Naive B cell (primary cell): Measurements from ENCODE around the gene PCNX4. TPM values are rescaled to one million over a fixed set of nuclear protein-coding genes. Genes with fewer than 3 reads are reported as not detected.

Experiments
- ATAC-seq, 2 donors: fragments of 150-1000 bp; cut with Tn5 transposase; 2 replicates each; pipeline ENCODE4 v1.10.0; 2021; ENCODE audit warnings: low read depth in 2 of 2, mild to moderate bottlenecking in 2 of 2, moderate library complexity in 2 of 2
- DNase-seq: peaks from one replicate; pipeline ENCODE4 v3.0.0; 2022
- H3K27ac Mint-ChIP-seq, 6 donors: one replicate each; pipeline ENCODE4 v1.8.0; 2020 to 2022; ENCODE audit warnings: mild to moderate bottlenecking in 6 of 6, mixed read lengths in 6 of 6, moderate library complexity in 5 of 6, inconsistent platforms in 2 of 6
- H3K27me3 Mint-ChIP-seq, 3 donors: one replicate each; pipeline ENCODE4 v1.8.0; 2021 to 2022; ENCODE audit warnings: mixed read lengths in 3 of 3, mild to moderate bottlenecking in 1 of 3
- H3K36me3 Mint-ChIP-seq, 2 donors: one replicate each; pipeline ENCODE4 v1.8.0; 2020 to 2022; ENCODE audit warnings: mixed read lengths in 2 of 2, inconsistent platforms in 1 of 2, mild to moderate bottlenecking in 1 of 2
- H3K4me1 Mint-ChIP-seq, 3 donors: one replicate each; pipeline ENCODE4 v1.8.0; 2020 to 2022; ENCODE audit warnings: mixed read lengths in 3 of 3, inconsistent platforms in 1 of 3, mild to moderate bottlenecking in 1 of 3, moderate library complexity in 1 of 3
- H3K4me3 Mint-ChIP-seq, 8 donors: one replicate each; pipeline ENCODE4 v1.8.0; 2020 to 2022; ENCODE audit warnings: mild to moderate bottlenecking in 8 of 8, mixed read lengths in 8 of 8, moderate library complexity in 8 of 8, inconsistent platforms in 2 of 8
- H3K9me3 Mint-ChIP-seq, 7 donors: one replicate each; pipeline ENCODE4 v1.8.0; 2020 to 2022; ENCODE audit warnings: mixed read lengths in 7 of 7, mild to moderate bottlenecking in 5 of 7, inconsistent platforms in 2 of 7, moderate library complexity in 1 of 7
- polyA plus RNA-seq, 6 donors: library from polyadenylated mRNA; unstranded; fragments of 300-500 nt; fragmentation: Illumina TruSeq; gene quantifications; one replicate each; pipeline ENCODE4 v1.2.3, GENCODE V29; 2021; ENCODE audit warnings: low read depth in 6 of 6

The PCNX4 gene
- polyA plus RNA-seq, 6 donors from 2014 or later: 11.3 to 26.1 (median 24.5) TPM

- Mint-ChIP-seq H3K27me3 (peaks cover 47 to 58% (median 49%) of the 10 kb centered on the region in 3 donors), H3K4me3 (no peak overlapping the region), H3K9me3 (peaks cover 4 to 18% (median 8%) of the 10 kb centered on the region in 7 donors), H3K27ac (peak overlapping the region in 1 of 6 donors; percentile 26), H3K4me1 (peaks cover 0 to 5% (median 0%) of the 10 kb centered on the region in 3 donors), H3K36me3 (peaks cover under 1 to 2% of the 10 kb centered on the region in 2 donors)
- ATAC-seq (no peak), DNase-seq (no peak)
These were observed 113.4 kb downstream of the PCNX4 start for GRCh38 chr14:60204843-60205774.

- DNase-seq (no peak), ATAC-seq (no peak)
- Mint-ChIP-seq H3K27ac (no peak overlapping the region), H3K27me3 (peaks cover 47 to 56% (median 47%) of the 10 kb centered on the region in 3 donors), H3K4me1 (peaks cover 0 to 5% (median 0%) of the 10 kb centered on the region in 3 donors), H3K36me3 (no peaks in the 10 kb centered on the region), H3K4me3 (no peak overlapping the region), H3K9me3 (peaks cover 2 to 6% (median 5%) of the 10 kb centered on the region in 7 donors)
These were observed 114.5 kb downstream of the PCNX4 start for GRCh38 chr14:60206249-60206670.

- Mint-ChIP-seq H3K4me1 (peaks cover 0 to 5% (median 0%) of the 10 kb centered on the region in 3 donors), H3K9me3 (peaks cover 0 to 5% (median 0%) of the 10 kb centered on the region in 7 donors), H3K4me3 (peak overlapping the region in 1 of 8 donors; percentile 18), H3K27me3 (peaks cover 42 to 53% (median 44%) of the 10 kb centered on the region in 3 donors), H3K27ac (no peak overlapping the region), H3K36me3 (no peaks in the 10 kb centered on the region)
- ATAC-seq (no peak), DNase-seq (no peak)
These were observed 115.3 kb downstream of the PCNX4 start for GRCh38 chr14:60206837-60207533.

DNA sequence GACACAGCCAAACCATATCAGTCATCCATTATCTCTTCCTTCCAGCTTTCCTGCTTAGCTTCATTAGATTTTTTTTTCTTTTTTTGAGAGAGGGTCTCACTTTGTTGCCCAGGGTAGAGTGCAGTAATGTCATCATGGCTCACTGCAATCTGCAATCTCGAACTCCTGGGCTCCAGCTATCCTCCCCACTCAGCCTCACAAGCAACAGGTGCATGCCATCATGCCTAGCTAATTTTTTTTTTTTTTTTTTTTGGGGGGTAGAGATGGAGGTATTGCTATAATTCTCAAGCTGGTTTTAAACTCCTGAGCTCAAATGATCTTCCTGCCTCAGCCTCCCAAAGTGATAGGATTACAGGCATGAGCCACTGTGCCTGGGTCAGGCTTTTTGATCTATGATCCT is 119.0 kb downstream of the PCNX4 start:
- DNase-seq (no peak), ATAC-seq (no peak)
- Mint-ChIP-seq H3K27me3 (peaks cover 36 to 55% (median 50%) of the 10 kb centered on the region in 3 donors), H3K36me3 (no peaks in the 10 kb centered on the region), H3K4me3 (no peak overlapping the region), H3K9me3 (peaks cover 0 to 5% (median 0%) of the 10 kb centered on the region in 7 donors), H3K27ac (no peak overlapping the region), H3K4me1 (peaks cover 0 to 7% (median 0%) of the 10 kb centered on the region in 3 donors)

GRCh38 chr14:60211153-60211552 is 119.4 kb downstream of the PCNX4 start:
- H3K4me3 Mint-ChIP-seq: peak overlapping the region in 1 of 8 donors; percentile 2
- peaks cover 0 to 7% (median 0%) of the 10 kb centered on the region in 3 donors for H3K4me1 Mint-ChIP-seq
- peaks cover 33 to 52% (median 50%) of the 10 kb centered on the region in 3 donors for H3K27me3 Mint-ChIP-seq
- ATAC-seq: no peak
- peaks cover 0 to 5% (median 0%) of the 10 kb centered on the region in 7 donors for H3K9me3 Mint-ChIP-seq
- no peak for DNase-seq
- H3K36me3 Mint-ChIP-seq: no peaks in the 10 kb centered on the region
- peak overlapping the region in 1 of 6 donors; percentile 25 for H3K27ac Mint-ChIP-seq

GRCh38 chr14:60212503-60213371 is 121.0 kb downstream of the PCNX4 start:
- Mint-ChIP-seq H3K9me3 (peaks cover 0 to 5% (median 0%) of the 10 kb centered on the region in 7 donors), H3K27ac (peak overlapping the region in 1 of 6 donors; percentile 5), H3K36me3 (no peaks in the 10 kb centered on the region), H3K27me3 (peaks cover 20 to 42% (median 37%) of the 10 kb centered on the region in 3 donors), H3K4me3 (no peak overlapping the region), H3K4me1 (peaks cover 0 to 7% (median 0%) of the 10 kb centered on the region in 3 donors)
- DNase-seq: no peak
- peak; percentile 48 to 73 for ATAC-seq

DNA sequence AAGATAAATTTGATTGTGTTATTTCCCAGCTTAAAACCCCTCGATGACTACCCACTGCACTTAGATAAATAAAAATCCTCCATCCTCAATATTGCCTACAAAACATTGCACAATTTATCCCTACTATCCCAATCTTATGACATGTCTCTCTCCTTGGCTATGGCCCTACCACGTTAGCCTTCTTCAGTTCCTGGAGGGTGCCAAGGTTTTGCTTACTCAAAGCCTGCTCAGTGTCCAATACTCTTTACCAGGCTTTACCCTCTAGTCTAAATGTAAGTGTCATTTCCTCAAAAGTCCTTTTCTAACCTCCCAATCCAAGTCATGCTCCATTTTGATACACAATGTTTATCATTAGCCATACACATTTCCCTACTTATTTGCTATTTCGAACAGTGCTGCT is 122.3 kb downstream of the PCNX4 start:
- H3K4me3 Mint-ChIP-seq: no peak overlapping the region
- no peak for ATAC-seq
- H3K27ac Mint-ChIP-seq: no peak overlapping the region
- DNase-seq: no peak
- no peaks in the 10 kb centered on the region for H3K36me3 Mint-ChIP-seq
- H3K9me3 Mint-ChIP-seq: peaks cover 0 to 5% (median 0%) of the 10 kb centered on the region in 7 donors
- H3K27me3 Mint-ChIP-seq: peaks cover 15 to 46% (median 33%) of the 10 kb centered on the region in 3 donors
- peaks cover 0 to 7% (median 0%) of the 10 kb centered on the region in 3 donors for H3K4me1 Mint-ChIP-seq

DNA sequence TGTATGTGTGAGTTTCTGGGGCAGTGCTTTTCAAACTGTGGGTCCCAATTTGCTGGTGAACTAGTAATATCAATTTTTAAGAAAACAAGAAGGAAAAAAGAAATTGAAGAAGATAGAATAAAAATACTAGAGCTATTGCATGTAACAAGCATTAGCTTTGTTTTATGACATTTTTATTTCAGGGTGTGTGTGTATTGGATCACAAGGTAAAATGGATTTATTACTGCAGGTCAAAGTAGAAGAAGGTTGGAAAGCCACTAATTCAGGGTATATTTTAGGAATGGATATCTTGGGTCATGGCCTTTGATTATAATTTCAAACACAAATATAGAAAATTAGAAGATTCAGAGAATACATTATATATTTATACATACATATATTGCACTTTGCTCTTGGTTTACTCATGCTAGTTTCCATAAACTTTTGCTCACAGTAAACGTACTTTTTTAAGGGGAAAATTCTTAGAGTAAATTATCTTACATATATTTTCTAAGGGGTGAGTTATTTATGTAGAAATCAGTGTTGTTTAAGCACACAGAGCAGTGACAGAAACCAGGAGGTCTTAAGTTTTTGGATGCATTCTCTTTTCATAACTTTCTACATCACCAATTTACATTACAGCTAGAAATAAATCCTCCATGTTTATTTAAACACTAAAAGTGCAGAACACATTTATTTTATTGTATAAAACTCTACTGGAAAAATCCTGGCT is 122.8 kb downstream of the PCNX4 start:
- Mint-ChIP-seq H3K27me3 (peaks cover 12 to 41% (median 27%) of the 10 kb centered on the region in 3 donors), H3K4me3 (no peak overlapping the region), H3K36me3 (no peaks in the 10 kb centered on the region), H3K4me1 (peaks cover 0 to 7% (median 0%) of the 10 kb centered on the region in 3 donors), H3K9me3 (no peaks in the 10 kb centered on the region), H3K27ac (no peak overlapping the region)
- DNase-seq: no peak
- ATAC-seq: no peak

DNA sequence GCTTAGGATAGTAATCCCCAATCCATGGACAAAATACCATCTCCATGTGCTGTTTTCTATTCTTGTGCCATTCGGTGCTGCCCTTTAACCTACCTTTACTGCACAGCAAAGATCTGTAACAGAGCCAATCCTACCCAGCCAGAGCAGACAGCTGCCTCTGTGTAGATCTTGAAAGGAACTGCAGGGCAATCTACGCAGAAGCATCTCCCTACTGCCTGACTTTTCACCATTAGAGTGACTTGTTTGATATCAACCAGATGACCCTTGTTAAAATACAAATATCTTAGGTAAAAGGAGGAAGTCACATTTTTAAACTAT is 123.4 kb downstream of the PCNX4 start:
- Mint-ChIP-seq H3K27me3 (peaks cover 12 to 35% (median 25%) of the 10 kb centered on the region in 3 donors), H3K27ac (no peak overlapping the region), H3K4me1 (peaks cover 0 to 7% (median 0%) of the 10 kb centered on the region in 3 donors), H3K4me3 (no peak overlapping the region), H3K36me3 (no peaks in the 10 kb centered on the region), H3K9me3 (no peaks in the 10 kb centered on the region)
- ATAC-seq: no peak
- DNase-seq: no peak

GRCh38 chr14:60215520-60216420 is 124.0 kb downstream of the PCNX4 start:
- DNase-seq (no peak), ATAC-seq (no peak)
- Mint-ChIP-seq H3K36me3 (no peaks in the 10 kb centered on the region), H3K27ac (no peak overlapping the region), H3K27me3 (peaks cover 12 to 35% (median 22%) of the 10 kb centered on the region in 3 donors), H3K9me3 (no peaks in the 10 kb centered on the region), H3K4me1 (peaks cover 0 to 7% (median 0%) of the 10 kb centered on the region in 3 donors), H3K4me3 (no peak overlapping the region)

- Mint-ChIP-seq H3K27ac (no peak overlapping the region), H3K27me3 (peaks cover 12 to 26% (median 12%) of the 10 kb centered on the region in 3 donors), H3K9me3 (no peaks in the 10 kb centered on the region), H3K4me3 (no peak overlapping the region), H3K4me1 (peaks cover 0 to 5% (median 0%) of the 10 kb centered on the region in 3 donors), H3K36me3 (no peaks in the 10 kb centered on the region)
- ATAC-seq: no peak
- DNase-seq: no peak
These were observed 126.0 kb downstream of the PCNX4 start for GRCh38 chr14:60217713-60218112.
